ENCODE measurements around the gene EXOSC10.
A peak's percentile ranks its signal among the peaks of the same experiment; 100 is the strongest.

EXOSC10 gene

DNA sequence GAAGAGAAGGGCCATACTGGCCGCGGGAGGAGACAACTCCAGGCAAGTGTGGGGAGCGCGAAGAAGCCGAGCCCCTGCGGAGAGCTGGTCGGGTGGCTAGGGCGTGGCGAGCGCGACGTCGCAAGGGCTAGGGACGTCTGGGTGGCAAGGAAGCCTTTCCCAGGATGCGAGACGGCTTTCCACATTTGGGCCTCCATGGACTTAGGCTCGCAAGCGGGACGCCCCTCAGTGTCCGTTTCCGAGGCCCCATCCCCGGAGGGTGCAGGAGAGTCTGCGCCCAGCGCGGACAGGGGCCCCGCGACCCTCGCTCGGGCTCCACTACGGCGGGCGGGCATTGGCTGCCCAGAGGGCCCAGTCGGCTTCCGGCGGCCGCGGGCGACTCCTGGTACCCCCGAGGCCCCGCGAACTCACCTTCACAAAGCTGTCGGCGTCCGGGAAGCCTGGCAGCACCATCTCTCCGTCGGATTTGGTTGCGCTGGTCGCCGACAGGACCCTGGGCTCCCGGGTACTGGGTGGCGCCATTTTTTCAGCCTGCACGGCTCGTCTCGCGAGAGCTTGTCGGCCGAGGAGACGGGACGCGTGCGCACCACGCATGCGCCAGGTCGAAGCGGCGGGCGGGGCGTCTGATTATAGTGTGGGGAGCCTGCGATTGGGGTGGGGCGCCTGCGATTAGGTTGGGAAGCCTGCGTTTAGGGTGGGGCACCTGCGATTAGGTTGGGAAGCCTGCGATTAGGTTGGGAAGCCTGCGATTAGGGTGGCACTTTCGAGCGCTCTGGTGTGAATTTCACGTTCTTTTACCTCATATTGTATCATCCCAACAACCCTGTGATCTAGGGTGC lies at the start of gene EXOSC10:
TSS of gene EXOSC10 (minus strand) at position 560 of the 839 bp plus-strand sequence. CDS start at position 522, 38 bp downstream.
- DNase-seq (ENCODE audit: low spot score): peak; percentile 96

GRCh38 chr1:11147197-11147770 lies 47.6 kb upstream of the EXOSC10 start:
- no peak for DNase-seq (ENCODE audit: low spot score)

DNA sequence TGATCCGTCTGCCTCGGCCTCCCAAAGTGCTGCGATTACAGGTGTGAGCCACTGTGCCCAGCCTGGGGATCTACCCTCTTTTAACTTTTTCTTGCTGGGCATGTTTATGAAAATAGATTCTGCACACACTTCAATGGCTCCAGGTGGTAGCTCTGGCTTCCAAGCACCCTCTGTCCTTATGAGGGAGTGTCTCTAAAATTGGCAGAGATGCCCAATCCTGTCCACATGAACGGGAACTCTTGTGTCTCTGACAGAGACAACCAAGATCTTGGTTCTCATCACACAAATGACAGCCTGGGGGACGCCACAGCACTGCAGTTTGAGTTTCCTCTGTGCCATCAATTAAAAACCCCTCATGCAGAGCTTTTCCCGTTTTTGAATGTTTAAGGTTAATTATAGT lies 46.1 kb upstream of the EXOSC10 start:
- no peak for DNase-seq (ENCODE audit: low spot score)

DNA sequence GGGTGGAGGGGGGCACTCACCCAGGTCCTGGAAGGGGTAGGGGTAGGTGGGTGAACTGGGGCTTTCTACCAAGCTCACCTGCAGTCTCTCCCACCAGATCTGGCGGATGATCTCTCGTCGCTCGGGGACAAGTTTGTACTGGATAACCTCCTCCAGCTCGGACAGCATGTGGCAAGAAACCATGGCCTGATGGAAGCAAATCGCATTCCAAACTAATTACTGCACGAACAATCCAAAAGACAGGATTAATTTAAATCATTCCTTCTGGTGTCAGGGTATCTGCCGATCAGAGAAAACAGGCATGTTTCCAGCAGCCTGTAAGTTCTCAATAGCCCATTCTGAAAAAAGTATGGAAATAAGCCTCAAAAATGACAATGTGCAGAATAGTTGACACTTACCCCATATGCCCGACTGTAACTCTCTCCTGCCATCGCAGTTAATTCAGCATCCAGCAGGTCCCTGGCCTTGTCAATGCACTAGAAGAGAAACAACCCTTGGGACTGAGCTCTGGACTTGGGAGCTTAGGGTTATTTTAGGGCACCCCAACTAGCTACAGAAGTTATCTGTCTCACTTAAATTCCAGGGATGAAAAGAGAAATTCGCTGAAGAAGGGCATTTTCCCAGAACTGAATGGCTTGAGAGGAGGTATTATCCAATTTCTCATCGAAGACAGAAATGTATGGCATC lies 45.0 kb upstream of the EXOSC10 start:
- no peak for DNase-seq (ENCODE audit: low spot score)

- DNase-seq (ENCODE audit: low spot score): no peak
Measured at GRCh38 chr1:11143907-11144306, 44.2 kb upstream of the EXOSC10 start.

GRCh38 chr1:11143401-11143800 lies 43.7 kb upstream of the EXOSC10 start:
- DNase-seq (ENCODE audit: low spot score): no peak

- DNase-seq (ENCODE audit: low spot score): no peak
Measured at GRCh38 chr1:11142618-11143391, 43.1 kb upstream of the EXOSC10 start.

- DNase-seq (ENCODE audit: low spot score): no peak
Measured at GRCh38 chr1:11138952-11139351, 39.3 kb upstream of the EXOSC10 start.

DNA sequence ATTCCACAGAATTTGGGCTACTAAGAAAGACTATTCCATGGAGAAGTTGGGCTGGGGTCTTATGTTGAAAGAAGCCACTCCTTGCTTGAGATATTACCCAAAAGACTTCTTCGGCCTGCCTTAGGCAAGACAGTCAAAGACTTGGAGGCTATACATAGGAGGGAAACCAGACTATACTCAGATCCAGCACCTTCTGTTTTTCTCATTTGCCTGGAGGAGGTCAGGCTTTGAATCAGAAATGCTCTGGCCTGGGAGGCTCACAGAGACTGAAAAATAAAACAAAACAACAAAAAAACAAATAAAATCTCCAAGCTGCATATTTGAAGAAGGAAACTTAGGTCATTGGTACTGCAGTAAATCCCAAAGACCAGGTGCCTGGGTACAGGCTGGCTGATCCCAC lies 38.4 kb upstream of the EXOSC10 start:
- DNase-seq (ENCODE audit: low spot score): no peak

GRCh38 chr1:11134898-11135266 lies 35.2 kb upstream of the EXOSC10 start:
- no peak for DNase-seq (ENCODE audit: low spot score)

- DNase-seq (ENCODE audit: low spot score): no peak
Measured at GRCh38 chr1:11134251-11134897, 34.7 kb upstream of the EXOSC10 start.

DNA sequence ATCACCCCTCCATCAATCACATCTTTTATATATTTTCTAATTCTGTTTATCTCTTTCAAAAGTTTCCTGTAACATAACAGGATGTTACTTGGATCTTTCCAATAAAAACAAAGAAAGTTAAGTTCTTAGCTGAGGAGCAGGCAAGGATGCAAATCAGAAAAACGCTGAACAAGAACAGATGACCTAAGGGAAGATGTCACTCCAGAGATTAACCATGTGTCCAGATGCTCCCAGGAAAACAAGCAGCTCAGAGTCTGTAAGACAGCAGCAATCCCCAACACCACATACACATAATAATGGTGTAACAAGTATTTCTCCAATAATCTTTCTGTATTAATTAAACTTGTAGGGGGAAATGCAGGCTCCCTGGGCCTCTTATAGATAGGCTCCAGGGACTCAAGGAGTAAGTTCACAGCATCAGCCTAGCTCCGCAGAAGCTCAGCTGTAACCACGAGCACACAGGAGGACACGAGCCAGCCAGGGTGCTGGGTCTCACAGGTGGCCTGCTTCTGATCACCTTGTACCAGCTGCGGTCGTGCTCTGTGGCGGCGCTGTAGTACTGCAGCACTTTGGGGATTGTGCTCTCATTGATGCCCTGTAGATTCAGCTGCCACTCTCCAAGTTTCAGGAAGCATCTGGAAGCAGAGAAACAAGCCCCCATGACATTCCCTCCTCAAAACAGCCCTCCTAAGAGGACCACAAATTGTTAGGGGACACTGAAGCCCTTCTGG lies 33.1 kb upstream of the EXOSC10 start:
- DNase-seq (ENCODE audit: low spot score): no peak

- no peak for DNase-seq (ENCODE audit: low spot score)
Measured at GRCh38 chr1:11131816-11132215, 32.1 kb upstream of the EXOSC10 start.

DNA sequence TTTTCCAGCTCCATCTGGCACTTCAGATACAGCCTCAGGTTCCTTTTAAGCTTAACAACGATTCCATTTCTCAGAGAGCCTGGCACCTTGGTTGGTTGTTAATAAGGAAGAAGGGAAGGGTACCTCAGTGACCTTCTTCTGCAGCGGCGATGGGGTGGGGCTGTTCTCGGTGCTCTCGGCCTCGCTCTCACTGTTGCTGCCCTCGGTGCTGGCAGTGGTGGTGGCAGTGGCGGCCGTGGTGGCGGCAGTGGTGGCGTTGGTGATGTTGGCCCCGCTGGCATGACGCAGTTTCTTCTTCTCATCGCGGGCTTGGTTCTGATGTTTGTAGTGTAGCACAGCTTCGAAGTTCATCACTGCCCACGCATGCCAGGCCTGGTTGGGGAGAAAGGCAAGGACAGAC lies 30.7 kb upstream of the EXOSC10 start:
- no peak for DNase-seq (ENCODE audit: low spot score)

DNA sequence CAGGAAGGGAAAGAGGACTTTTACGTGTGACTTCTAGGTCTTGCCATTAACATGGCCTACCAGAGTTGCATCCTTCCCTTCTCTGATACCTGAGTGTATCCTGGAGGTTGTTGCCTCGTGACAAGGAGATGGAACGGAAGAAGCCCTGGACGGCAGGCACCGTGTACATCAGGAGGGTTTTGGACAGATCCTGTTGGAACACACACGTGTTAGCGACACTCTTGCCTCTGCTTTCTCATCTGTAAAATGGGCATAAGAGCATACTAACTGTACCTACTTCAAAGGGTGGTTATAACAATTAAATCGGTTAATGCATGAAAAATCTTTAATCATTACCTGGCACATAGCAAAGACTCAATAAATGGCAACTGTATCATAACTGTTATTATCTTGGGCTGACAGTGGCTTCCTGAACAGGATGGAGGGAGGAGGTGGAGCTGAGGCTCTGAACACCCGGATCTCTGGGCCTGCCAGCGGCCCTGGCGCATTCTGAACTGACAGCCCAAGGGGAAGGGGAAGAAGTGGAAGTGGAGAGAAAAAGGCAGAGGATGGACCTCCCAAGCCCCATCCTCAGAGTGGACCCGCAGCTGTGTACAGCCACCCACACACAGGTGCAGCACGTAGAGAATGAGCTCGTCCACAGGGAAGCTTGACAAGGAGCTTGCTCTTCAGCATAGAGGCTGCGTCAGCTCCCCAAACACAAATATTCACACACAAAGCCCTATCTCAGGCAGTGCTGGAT lies 30.2 kb upstream of the EXOSC10 start:
- DNase-seq (ENCODE audit: low spot score): no peak

- no peak for DNase-seq (ENCODE audit: low spot score)
Measured at GRCh38 chr1:11126569-11126968, 26.9 kb upstream of the EXOSC10 start.

GRCh38 chr1:11125931-11126330 lies 26.3 kb upstream of the EXOSC10 start:
- no peak for DNase-seq (ENCODE audit: low spot score)

GRCh38 chr1:11124965-11125364 lies 25.3 kb upstream of the EXOSC10 start:
- no peak for DNase-seq (ENCODE audit: low spot score)

GRCh38 chr1:11116318-11116717 lies 16.6 kb upstream of the EXOSC10 start:
- no peak for DNase-seq (ENCODE audit: low spot score)

DNA sequence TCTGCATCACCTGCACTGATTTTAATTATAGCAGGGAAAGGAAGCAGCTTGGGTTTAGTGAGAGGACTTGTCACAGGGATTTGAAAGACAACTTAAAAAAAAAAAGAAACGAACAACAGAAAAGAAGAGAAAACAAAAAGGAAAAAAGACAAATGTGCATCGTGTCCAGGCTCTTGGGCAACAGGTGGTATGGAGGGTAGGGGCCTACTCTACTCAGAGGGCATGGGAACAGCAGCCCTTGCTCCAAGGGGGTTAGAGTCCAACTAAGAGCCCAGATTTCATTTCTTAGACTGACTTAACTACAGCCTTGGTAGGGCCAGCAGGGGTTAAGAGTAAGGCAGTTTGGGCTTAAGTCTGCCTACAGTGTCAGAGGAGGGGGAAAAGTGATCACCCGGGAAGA lies 15.3 kb upstream of the EXOSC10 start:
- DNase-seq (ENCODE audit: low spot score): no peak

All from ecto neural progenitor cell (in vitro differentiated cells).